ENCODE data around the gene SBF1. TPM values are rescaled to one million over a fixed set of nuclear protein-coding genes. Genes with fewer than 3 reads are reported as not detected.

The SBF1 gene
- total RNA-seq, 4 donors from 2014 or later = 48.5 to 77.7 (median 68.3) TPM

GRCh38 chr22:50483556-50483955 is 8.7 kb upstream of the SBF1 start:
- TF ChIP-seq CTCF (IDR thresholded peaks at IDR 0.05) = no peak
- 82 to 86% methylated on average over 1 to 2 of the region's 8 CpGs for WGBS, 2 donors
- Histone ChIP-seq H3K27me3 (peaks cover 4 to 58% of the 10 kb centered on the region in 2 donors), H3K27ac (no peak overlapping the region), H3K4me1 (peaks cover 0 to 14% (median 7%) of the 10 kb centered on the region in 4 donors), H3K36me3 (no peaks in the 10 kb centered on the region), H3K4me3 (no peak overlapping the region), H3K9me3 (no peaks in the 10 kb centered on the region)
- no peak for DNase-seq (ENCODE audit: low spot score in 2 of 2)

- DNase-seq (ENCODE audit: low spot score in 2 of 2) = no peak
- TF ChIP-seq EP300 (IDR thresholded peaks at IDR 0.05) = no peak
- TF ChIP-seq POLR2A (IDR thresholded peaks at IDR 0.05) = no peak
- TF ChIP-seq CTCF (IDR thresholded peaks at IDR 0.05) = no peak
- peaks cover 0 to 14% (median 7%) of the 10 kb centered on the region in 4 donors for H3K4me1 ChIP-seq
- WGBS, 2 donors = 77 to 79% methylated on average over 8 to 10 of the region's 10 CpGs
- H3K27ac ChIP-seq = no peak overlapping the region
- H3K4me3 ChIP-seq = no peak overlapping the region
- H3K9me3 ChIP-seq = no peaks in the 10 kb centered on the region
- H3K36me3 ChIP-seq = no peaks in the 10 kb centered on the region
- peaks cover 4 to 58% of the 10 kb centered on the region in 2 donors for H3K27me3 ChIP-seq
These were observed 8.3 kb upstream of the SBF1 start for GRCh38 chr22:50483106-50483505.

- 74 to 76% methylated on average over 18 to 22 of the region's 35 CpGs for WGBS, 2 donors
- Histone ChIP-seq H3K4me3 (peak overlapping the region in 1 of 4 donors; percentile 43), H3K36me3 (no peaks in the 10 kb centered on the region), H3K27ac (peak overlapping the region in 1 of 4 donors; percentile 45), H3K27me3 (peaks cover 4 to 58% of the 10 kb centered on the region in 2 donors), H3K4me1 (peaks cover 0 to 14% (median 7%) of the 10 kb centered on the region in 4 donors), H3K9me3 (no peaks in the 10 kb centered on the region)
- no peak for DNase-seq (ENCODE audit: low spot score in 2 of 2)
- TF ChIP-seq CTCF (IDR thresholded peaks at IDR 0.05) (no peak), POLR2A (IDR thresholded peaks at IDR 0.05) (no peak), EP300 (IDR thresholded peaks at IDR 0.05) (no peak)
These were observed 7.6 kb upstream of the SBF1 start for GRCh38 chr22:50482107-50483074.

- H3K27ac ChIP-seq = peak within 1 kb of the TSS in 1 of 4 donors; percentile 45
- no peaks in the 10 kb centered on the region for H3K9me3 ChIP-seq
- 7 to 10% methylated on average over 8 to 11 of the region's 70 CpGs for WGBS, 2 donors
- H3K4me3 ChIP-seq = peak within 1 kb of the TSS in 2 of 4 donors; percentile 36 to 43
- no peaks in the 10 kb centered on the region for H3K36me3 ChIP-seq
- peaks cover 4 to 58% of the 10 kb centered on the region in 2 donors for H3K27me3 ChIP-seq
- H3K4me1 ChIP-seq = peaks cover 0 to 14% (median 7%) of the 10 kb centered on the region in 4 donors
- TF ChIP-seq POLR2A (IDR thresholded peaks at IDR 0.05) (no peak), CTCF (IDR thresholded peaks at IDR 0.05) (no peak), EP300 (IDR thresholded peaks at IDR 0.05) (no peak)
- no peak for DNase-seq (ENCODE audit: low spot score in 2 of 2)
These were observed 6.7 kb upstream of the SBF1 start, which contains the start of gene ADM2 for GRCh38 chr22:50481440-50482106. ADM2 (plus strand) TSS chr22:50481543; CDS start chr22:50481848, 305 bp downstream.
